ENCODE data around the gene ADPRS. TPM values are rescaled to one million over a fixed set of nuclear protein-coding genes. Genes with fewer than 3 reads are reported as not detected.

The ADPRS gene
- total and polyA plus RNA-seq, 2 donors (not counting 3 experiments of a cell fraction or from before 2014, with no cell fraction given) = 32.9 to 48.1 TPM

GRCh38 chr1:36080801-36081200 is 7.9 kb upstream of the ADPRS start:
- Histone ChIP-seq H3K79me2 (ENCODE audit: control insufficient read depth, insufficient read depth, low read length) (no peaks in the 10 kb centered on the region), H3K4me2 (ENCODE audit: insufficient read depth, low read length) (no peak overlapping the region), H3K36me3 (ENCODE audit: control insufficient read depth in 2 of 2, extremely low read depth in 1 of 2, insufficient read depth in 2 of 2, low read length in 2 of 2) (no peaks in the 10 kb centered on the region), H3K4me3 (replicated peaks in 1 of 3; ENCODE audit: insufficient read depth in 1 of 3, low read depth in 1 of 3, low read length in 3 of 3) (no peak overlapping the region), H3K9me3 (replicated peaks; ENCODE audit: control insufficient read depth, insufficient read depth, low read length) (no peaks in the 10 kb centered on the region), H2AFZ (ENCODE audit: low read depth, low read length) (no peak overlapping the region), H4K20me1 (replicated peaks; ENCODE audit: control insufficient read depth, extremely low read depth, insufficient read depth, low read length) (no peaks in the 10 kb centered on the region), H3K4me1 (ENCODE audit: control insufficient read depth, extremely low read depth, insufficient read depth, low read length) (no peaks in the 10 kb centered on the region), H3K9ac (replicated peaks; ENCODE audit: extremely low read depth, insufficient read depth, low read length) (no peak overlapping the region), H3K27ac (ENCODE audit: insufficient read depth, low read depth, low read length) (no peak overlapping the region), H3K9me1 (replicated peaks; ENCODE audit: control insufficient read depth, extremely low read depth, insufficient read depth, low read length) (no peaks in the 10 kb centered on the region), H3K27me3 (ENCODE audit: control insufficient read depth in 2 of 2, insufficient read depth in 2 of 2, low read length in 2 of 2) (no peaks in the 10 kb centered on the region)
- no TSS peak for BruUV-seq (replicated peaks)
- FAIRE-seq = no peak
- ChIA-PET POLR2A (no interaction called here), CTCF (interaction anchor here (0.9 kb wide), 1 partner anchor 198 kb away, joined by 3 read pairs; the partner anchor contains the start of gene AGO1)
- TF ChIP-seq, protein P1, sequence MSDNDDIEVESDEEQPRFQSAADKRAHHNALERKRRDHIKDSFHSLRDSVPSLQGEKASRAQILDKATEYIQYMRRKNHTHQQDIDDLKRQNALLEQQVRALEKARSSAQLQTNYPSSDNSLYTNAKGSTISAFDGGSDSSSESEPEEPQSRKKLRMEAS (IDR thresholded peaks at IDR 0.05; ENCODE audit: insufficient read depth, insufficient read length) = no peak
- DNase-seq (ENCODE audit: low read depth, low spot score) = no peak
- intact Hi-C loops (cut with micrococcal nuclease) (no loop called here), dilution Hi-C loops (cut with MboI; ENCODE audit: extremely low pct_ligation_motif_present, low sequenced_read_pairs) (no loop called here)

GRCh38 chr1:36081926-36082485 is 6.7 kb upstream of the ADPRS start:
- no peaks in the 10 kb centered on the region for H3K9me3 ChIP-seq (replicated peaks; ENCODE audit: control insufficient read depth, insufficient read depth, low read length)
- dilution Hi-C loops (cut with MboI; ENCODE audit: extremely low pct_ligation_motif_present, low sequenced_read_pairs) = no loop called here
- FAIRE-seq = no peak

More at GRCh38 chr1:36081926-36082485, 6.7 kb upstream of the ADPRS start:
- Histone ChIP-seq H3K79me2 (ENCODE audit: control insufficient read depth, insufficient read depth, low read length) (no peaks in the 10 kb centered on the region), H3K4me1 (ENCODE audit: control insufficient read depth, extremely low read depth, insufficient read depth, low read length) (no peaks in the 10 kb centered on the region), H2AFZ (ENCODE audit: low read depth, low read length) (no peak overlapping the region), H3K9me1 (replicated peaks; ENCODE audit: control insufficient read depth, extremely low read depth, insufficient read depth, low read length) (no peaks in the 10 kb centered on the region), H3K36me3 (ENCODE audit: control insufficient read depth in 2 of 2, extremely low read depth in 1 of 2, insufficient read depth in 2 of 2, low read length in 2 of 2) (no peaks in the 10 kb centered on the region), H3K4me3 (replicated peaks in 1 of 3; ENCODE audit: insufficient read depth in 1 of 3, low read depth in 1 of 3, low read length in 3 of 3) (no peak overlapping the region), H3K4me2 (ENCODE audit: insufficient read depth, low read length) (no peak overlapping the region), H4K20me1 (replicated peaks; ENCODE audit: control insufficient read depth, extremely low read depth, insufficient read depth, low read length) (no peaks in the 10 kb centered on the region), H3K9ac (replicated peaks; ENCODE audit: extremely low read depth, insufficient read depth, low read length) (no peak overlapping the region), H3K27me3 (ENCODE audit: control insufficient read depth in 2 of 2, insufficient read depth in 2 of 2, low read length in 2 of 2) (no peaks in the 10 kb centered on the region), H3K27ac (ENCODE audit: insufficient read depth, low read depth, low read length) (no peak overlapping the region)
- intact Hi-C loops (cut with micrococcal nuclease) = no loop called here
- BruUV-seq (replicated peaks) = no TSS peak
- ChIA-PET CTCF (no interaction called here), POLR2A (no interaction called here)
- TF ChIP-seq EZH2 (IDR thresholded peaks at IDR 0.05; ENCODE audit: borderline replicate concordance, low read depth, low read length, severe bottlenecking) (no peak), POLR2AphosphoS5 (IDR thresholded peaks at IDR 0.05; ENCODE audit: insufficient read depth, low read depth, low read length) (no peak), FOS (IDR thresholded peaks at IDR 0.05; ENCODE audit: borderline replicate concordance, insufficient read depth, low read length) (no peak), POLR2A (IDR thresholded peaks at IDR 0.05; ENCODE audit: low read depth, low read length) (no peak), GATA2 (IDR thresholded peaks at IDR 0.05; ENCODE audit: insufficient read depth, insufficient read length, low read depth, low read length) (no peak), MYC (IDR thresholded peaks at IDR 0.05; ENCODE audit: low read depth, low read length) (no peak), JUN (IDR thresholded peaks at IDR 0.05; ENCODE audit: borderline replicate concordance, insufficient read depth, insufficient read length, low read depth) (no peak)
- TF ChIP-seq, protein P1 (IDR thresholded peaks at IDR 0.05; ENCODE audit: insufficient read depth, insufficient read length) = no peak
- TF ChIP-seq, protein P2, sequence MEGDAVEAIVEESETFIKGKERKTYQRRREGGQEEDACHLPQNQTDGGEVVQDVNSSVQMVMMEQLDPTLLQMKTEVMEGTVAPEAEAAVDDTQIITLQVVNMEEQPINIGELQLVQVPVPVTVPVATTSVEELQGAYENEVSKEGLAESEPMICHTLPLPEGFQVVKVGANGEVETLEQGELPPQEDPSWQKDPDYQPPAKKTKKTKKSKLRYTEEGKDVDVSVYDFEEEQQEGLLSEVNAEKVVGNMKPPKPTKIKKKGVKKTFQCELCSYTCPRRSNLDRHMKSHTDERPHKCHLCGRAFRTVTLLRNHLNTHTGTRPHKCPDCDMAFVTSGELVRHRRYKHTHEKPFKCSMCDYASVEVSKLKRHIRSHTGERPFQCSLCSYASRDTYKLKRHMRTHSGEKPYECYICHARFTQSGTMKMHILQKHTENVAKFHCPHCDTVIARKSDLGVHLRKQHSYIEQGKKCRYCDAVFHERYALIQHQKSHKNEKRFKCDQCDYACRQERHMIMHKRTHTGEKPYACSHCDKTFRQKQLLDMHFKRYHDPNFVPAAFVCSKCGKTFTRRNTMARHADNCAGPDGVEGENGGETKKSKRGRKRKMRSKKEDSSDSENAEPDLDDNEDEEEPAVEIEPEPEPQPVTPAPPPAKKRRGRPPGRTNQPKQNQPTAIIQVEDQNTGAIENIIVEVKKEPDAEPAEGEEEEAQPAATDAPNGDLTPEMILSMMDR (IDR thresholded peaks at IDR 0.05; ENCODE audit: extremely low read depth in 1 of 2, insufficient read depth in 1 of 2, low read depth in 1 of 2, low read length in 2 of 2) = no peak
- no peak for DNase-seq (ENCODE audit: low read depth, low spot score)

Measured in endothelial cell of umbilical vein (primary cell).